SU-DHL-6 (cell line): ENCODE results near the gene MSH4.

Source experiments
- CTCF ChIP-seq: fragments of 200-600 bp; sonication (generic); IDR thresholded peaks from one replicate; pipeline ENCODE4 v1.5.1; 2017; ENCODE audit warnings: antibody characterized with exemption, mild to moderate bottlenecking, low read length, moderate library complexity; ENCODE audit not compliant: insufficient read depth, poor library complexity, severe bottlenecking
- EZH2phosphoT487 ChIP-seq: fragments of 200-600 bp; sonication (generic), shearing (Covaris generic); conservative IDR thresholded peaks from 2 replicates; pipeline ENCODE4 v1.6.1; 2018; ENCODE audit warnings: mild to moderate bottlenecking, antibody characterized with exemption, low read length, moderate library complexity, mixed read lengths

DNA sequence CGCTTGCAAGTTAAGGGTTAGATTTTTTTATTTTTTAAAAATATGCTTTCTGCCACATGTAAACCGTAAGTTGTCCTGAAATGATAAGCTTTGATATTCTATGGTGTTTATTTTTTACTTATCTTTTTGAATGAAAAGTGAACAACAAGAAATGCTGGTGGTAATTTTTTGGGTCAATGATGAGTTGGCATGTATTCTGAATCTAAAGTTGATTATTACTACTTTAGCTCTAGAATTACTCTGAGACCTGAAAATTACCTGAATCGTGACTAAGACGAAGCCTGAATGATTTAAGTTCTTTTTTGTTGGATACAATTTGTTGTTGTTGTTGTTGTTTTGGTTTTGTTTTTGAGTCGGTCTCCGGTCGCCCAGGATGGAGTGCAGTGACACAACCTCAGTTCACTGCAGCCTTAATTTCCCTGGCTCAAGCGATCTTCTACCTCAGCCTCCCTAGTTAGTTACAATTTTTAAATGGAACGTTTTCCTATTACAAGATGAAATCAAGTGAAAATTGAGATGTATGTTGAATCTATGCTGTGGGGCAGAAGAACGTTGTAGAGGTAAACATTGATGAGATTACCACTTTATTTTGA lies 9.7 kb upstream of the MSH4 start:
- no peak for TF ChIP-seq CTCF
- no peak for TF ChIP-seq EZH2phosphoT487
